Skin epidermis (tissue), 12 donors: ENCODE data around the gene LRP1B.

Experiments used
- H3K27ac ChIP-seq, 21 experiments: fragments of 200-600 bp; sonication (generic) in 11 of 21; one replicate each; pipeline ENCODE4 v1.5.0; 2020; ENCODE audit warnings: mild to moderate bottlenecking in 3 of 21, inconsistent platforms in 2 of 21, moderate library complexity in 2 of 21
- H3K4me3 ChIP-seq, 7 experiments: fragments of 200-600 bp; sonication (generic) in 2 of 7; one replicate each; pipeline ENCODE4 v1.5.0; 2020; ENCODE audit warnings: inconsistent platforms in 2 of 7, mild to moderate bottlenecking in 2 of 7, moderate library complexity in 1 of 7

LRP1B gene

GRCh38 chr2:141967980-141968379 lies 162.8 kb downstream of the LRP1B start:
- H3K4me3 ChIP-seq = no peak overlapping the region
- no peak overlapping the region for H3K27ac ChIP-seq

DNA sequence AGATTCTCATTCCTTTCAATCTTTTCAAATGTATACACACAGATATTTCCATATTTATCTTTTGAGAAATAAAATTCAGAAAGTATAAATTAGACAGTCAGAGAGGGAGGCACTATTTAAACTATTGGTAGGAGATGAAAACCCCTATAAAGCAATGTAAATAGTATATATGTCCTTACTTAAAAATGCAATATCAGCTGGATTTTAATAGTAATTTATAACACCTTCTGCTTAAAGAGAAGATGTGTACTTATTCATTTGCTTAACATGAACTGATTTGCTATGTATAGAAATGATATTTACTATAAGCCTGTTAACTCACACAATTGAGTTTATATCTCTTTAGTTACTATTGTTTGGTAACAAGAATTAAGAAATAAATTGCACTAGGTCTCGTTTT lies 163.3 kb downstream of the LRP1B start:
- Histone ChIP-seq H3K27ac (no peak overlapping the region), H3K4me3 (no peak overlapping the region)

DNA sequence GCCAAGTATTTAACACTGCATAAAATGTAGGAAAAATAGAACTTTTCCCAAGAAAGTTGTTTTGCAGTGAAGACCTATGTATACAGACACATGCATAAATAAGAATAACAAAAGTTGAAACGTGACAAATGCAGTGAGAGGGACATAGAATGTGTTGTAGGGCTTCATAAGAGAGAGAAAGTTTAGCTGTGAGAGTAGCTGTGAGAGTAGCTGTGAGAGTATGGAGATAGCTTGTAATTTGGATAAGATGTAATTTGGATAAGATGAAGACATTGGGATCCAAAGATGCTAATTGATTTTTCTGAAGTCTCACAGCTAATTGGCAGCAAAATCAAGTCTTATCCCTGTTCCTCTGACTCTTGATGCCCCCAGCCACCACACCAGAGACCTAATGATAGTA lies 170.9 kb downstream of the LRP1B start:
- no peak overlapping the region for H3K4me3 ChIP-seq

GRCh38 chr2:141959016-141959415 lies 171.8 kb downstream of the LRP1B start:
- Histone ChIP-seq H3K4me3 (no peak overlapping the region), H3K27ac (no peak overlapping the region)

More for the DNA sequence above, 170.9 kb downstream of the LRP1B start:
- no peak overlapping the region for H3K27ac ChIP-seq

- Histone ChIP-seq H3K4me3 (no peak overlapping the region), H3K27ac (no peak overlapping the region)
These were observed 172.9 kb downstream of the LRP1B start for GRCh38 chr2:141957827-141958450.

GRCh38 chr2:141957321-141957720 lies 173.5 kb downstream of the LRP1B start:
- Histone ChIP-seq H3K4me3 (no peak overlapping the region), H3K27ac (no peak overlapping the region)

DNA sequence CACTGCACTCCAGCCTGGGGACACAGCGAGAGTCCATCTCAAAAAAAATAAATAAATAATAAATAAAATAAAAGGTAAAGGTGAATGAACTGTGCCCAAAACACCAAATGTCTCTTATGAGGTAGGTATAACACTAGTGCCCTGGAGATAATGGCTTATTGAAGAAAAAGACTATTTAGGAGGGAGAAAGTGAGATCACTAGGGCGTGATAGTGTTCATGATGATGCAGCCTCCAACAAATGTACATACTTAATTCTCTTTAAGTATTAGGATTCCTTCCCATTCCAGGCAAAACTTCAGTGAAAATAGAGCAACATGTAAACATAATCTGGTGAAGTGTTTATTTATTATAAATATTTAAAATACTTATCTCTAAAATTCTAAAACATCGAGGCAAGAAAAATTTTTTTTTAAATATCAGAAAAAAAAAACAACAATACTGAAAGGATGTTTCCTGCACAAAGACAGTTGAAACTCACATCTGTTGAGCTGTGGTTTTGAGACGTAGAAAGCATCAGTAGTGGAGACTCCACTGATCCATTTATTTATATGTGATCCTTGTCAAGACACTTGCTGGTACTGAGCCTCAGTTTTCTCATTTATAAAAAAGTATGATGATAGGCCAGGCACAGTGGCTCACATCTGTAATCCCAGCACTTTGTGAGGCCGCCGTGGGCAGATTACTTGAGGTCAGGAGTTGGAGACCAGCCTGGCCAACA lies 183.3 kb downstream of the LRP1B start:
- Histone ChIP-seq H3K27ac (no peak overlapping the region), H3K4me3 (no peak overlapping the region)

DNA sequence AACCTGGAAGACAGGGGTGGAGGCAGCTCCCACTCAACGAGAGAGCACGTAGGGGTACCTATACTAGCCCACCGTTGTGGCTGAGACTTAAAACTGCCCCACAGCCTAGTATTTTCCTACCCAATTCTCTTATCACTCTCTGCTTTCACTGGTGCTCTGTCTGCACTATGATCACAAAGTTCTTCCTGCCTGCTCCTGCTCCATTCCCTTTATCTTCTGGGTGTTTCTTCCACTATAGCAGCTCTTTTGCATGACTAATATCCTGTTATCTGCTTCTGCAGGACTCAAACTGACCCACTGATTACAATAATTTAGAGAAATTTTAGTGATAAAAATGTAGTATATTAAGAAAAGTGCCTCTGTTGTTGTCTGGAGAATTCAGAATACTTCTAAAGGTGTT lies 184.8 kb downstream of the LRP1B start:
- no peak overlapping the region for H3K27ac ChIP-seq
- H3K4me3 ChIP-seq = no peak overlapping the region

- H3K4me3 ChIP-seq = no peak overlapping the region
These were observed 186.9 kb downstream of the LRP1B start for GRCh38 chr2:141943918-141944317.

GRCh38 chr2:141942006-141942789 lies 188.6 kb downstream of the LRP1B start:
- Histone ChIP-seq H3K4me3 (no peak overlapping the region), H3K27ac (no peak overlapping the region)

More at GRCh38 chr2:141943918-141944317, 186.9 kb downstream of the LRP1B start:
- H3K27ac ChIP-seq = no peak overlapping the region

DNA sequence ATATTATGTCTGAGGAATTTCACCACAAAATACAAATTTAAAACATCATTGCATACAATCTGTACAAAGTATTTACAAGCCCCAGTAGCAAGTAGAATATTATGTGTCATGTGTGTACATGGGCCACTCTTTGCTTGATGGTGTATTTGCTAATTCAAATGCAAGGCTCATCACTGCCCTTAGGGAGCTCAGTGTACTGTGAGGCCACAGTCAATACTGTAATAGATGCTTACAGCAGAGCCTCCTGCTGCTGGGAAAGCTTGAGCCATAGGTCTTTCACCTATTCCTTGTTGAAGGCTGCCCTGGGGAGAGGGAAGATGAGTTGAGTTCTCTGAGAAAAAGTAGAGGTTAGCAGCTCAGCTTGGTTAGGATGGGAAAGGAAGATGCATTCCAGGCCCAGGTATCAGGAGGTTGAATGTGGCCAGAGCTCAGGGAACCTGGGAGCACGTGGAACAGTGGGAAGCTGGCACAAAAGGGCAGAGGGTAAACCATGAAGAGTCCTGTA lies 189.6 kb downstream of the LRP1B start:
- Histone ChIP-seq H3K4me3 (no peak overlapping the region), H3K27ac (no peak overlapping the region)

GRCh38 chr2:141940709-141941108 lies 190.1 kb downstream of the LRP1B start:
- Histone ChIP-seq H3K4me3 (no peak overlapping the region), H3K27ac (no peak overlapping the region)

- Histone ChIP-seq H3K4me3 (no peak overlapping the region), H3K27ac (no peak overlapping the region)
These were observed 197.6 kb downstream of the LRP1B start for GRCh38 chr2:141933226-141933625.

- H3K27ac ChIP-seq = no peak overlapping the region
- H3K4me3 ChIP-seq = no peak overlapping the region
These were observed 198.6 kb downstream of the LRP1B start for GRCh38 chr2:141932261-141932660.

DNA sequence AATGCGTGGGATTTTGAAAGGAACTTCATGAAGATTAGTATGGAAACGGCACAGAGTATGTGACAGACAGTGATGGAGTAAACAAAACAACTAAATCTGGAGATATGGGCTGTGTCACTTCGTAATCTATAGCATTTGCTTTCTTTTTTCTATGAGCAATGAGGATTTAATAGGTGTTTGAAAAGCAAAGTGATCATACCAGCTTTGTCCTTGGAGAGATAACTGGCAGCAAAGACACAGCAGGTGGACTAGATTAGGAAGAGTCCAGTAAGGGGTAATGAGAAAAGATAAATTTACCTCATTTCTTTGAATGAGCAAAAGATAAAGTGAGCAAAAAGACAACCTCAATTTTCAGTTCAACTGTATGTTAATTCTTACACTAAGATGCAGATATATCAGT lies 199.0 kb downstream of the LRP1B start:
- no peak overlapping the region for H3K27ac ChIP-seq
- no peak overlapping the region for H3K4me3 ChIP-seq

GRCh38 chr2:141930803-141931202 lies 200.0 kb downstream of the LRP1B start:
- Histone ChIP-seq H3K4me3 (no peak overlapping the region), H3K27ac (peak overlapping the region in 1 of 21 experiments; percentile 29)

DNA sequence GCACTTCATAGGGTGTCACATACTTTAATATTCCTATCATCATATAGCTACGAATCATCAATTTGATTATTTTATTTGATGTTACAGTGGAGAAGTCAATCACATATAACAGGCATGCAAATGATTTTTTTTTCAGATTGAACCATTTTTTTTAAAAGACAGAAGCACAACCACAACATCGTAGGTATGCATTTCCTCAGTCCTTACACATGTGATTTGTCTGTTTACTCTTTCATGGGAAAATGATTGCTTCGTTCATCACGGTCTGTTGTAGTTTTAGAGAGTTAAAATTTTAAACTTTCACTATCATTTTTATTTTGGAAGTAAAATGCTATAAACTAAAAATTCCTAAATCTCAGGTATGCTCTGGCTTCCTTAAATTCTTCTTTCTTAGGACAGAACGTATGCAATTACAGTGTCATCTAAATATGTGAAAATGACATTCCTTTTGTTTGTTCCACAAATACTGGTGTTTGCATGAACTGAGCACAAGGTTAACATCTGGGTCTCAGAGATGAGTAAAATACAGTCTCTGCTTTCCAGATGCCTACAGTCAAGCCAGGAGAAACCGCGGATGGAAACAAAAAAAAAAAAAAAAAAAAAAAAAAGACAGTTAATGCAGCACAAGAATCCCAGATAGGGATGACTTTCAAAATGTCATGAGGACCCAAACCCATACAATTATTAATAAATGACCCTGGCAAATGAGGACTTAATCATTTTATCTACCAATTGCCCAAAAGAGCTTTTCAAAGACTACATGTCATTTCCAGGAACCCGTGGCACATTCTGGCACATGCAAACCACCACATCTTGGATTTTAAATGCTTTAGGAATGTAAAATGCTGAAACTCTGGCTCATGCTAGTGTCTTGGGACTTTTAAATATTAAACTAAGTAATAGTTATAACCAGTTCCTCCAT lies 201.2 kb downstream of the LRP1B start:
- H3K27ac ChIP-seq = peak overlapping the region in 1 of 21 experiments; percentile 29

GRCh38 chr2:141928476-141928875 lies 202.3 kb downstream of the LRP1B start:
- H3K27ac ChIP-seq = no peak overlapping the region

More for the DNA sequence above, 201.2 kb downstream of the LRP1B start:
- H3K4me3 ChIP-seq = no peak overlapping the region

GRCh38 chr2:141927536-141927935 lies 203.3 kb downstream of the LRP1B start:
- no peak overlapping the region for H3K4me3 ChIP-seq

More at GRCh38 chr2:141928476-141928875, 202.3 kb downstream of the LRP1B start:
- H3K4me3 ChIP-seq = no peak overlapping the region

More at GRCh38 chr2:141927536-141927935, 203.3 kb downstream of the LRP1B start:
- no peak overlapping the region for H3K27ac ChIP-seq
